ENCODE measurements around the gene SPAG6.
A peak's percentile ranks its signal among the peaks of the same experiment; 100 is the strongest.

The SPAG6 gene

GRCh38 chr10:22460101-22460500, 114.8 kb downstream of the SPAG6 start:
- no peak for DNase-seq (ENCODE audit: low read depth)

- DNase-seq (ENCODE audit: low read depth): no peak
These were observed 115.5 kb downstream of the SPAG6 start for GRCh38 chr10:22460531-22461403.

- DNase-seq (ENCODE audit: low read depth): no peak
These were observed 116.6 kb downstream of the SPAG6 start for GRCh38 chr10:22461891-22462290.

GRCh38 chr10:22463255-22463654, 118.0 kb downstream of the SPAG6 start:
- no peak for DNase-seq (ENCODE audit: low read depth)

DNA sequence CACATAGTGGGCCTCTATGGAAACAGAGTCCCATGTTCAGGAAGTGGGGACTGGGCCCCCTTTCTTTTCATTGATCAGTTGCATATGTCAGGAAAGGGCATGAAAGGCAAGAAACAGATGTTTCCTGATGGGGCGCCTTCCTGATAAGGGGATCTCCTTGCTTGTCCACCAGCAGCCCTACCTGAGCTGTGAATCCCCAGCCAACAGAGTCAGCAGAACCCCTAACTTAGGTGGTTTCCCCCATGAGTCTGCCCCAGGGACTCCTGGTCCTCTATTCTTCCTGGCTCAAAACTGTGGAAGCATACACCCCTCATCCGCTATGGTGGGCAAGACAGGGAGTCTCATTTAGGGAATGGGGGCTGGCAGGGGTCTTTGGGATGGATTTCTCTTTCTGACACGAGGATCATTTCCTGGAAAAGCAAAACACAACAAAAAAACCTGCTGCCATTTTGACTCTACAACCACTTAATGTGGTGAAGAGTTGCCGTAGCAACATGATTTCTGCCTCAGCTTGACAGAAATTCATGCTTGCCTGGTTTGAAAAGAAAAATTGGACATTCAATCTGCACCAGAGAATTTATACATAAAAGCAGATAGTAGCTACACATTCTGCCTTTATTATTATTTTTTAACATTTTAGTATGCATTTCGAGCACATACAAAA, 119.8 kb downstream of the SPAG6 start:
- DNase-seq (ENCODE audit: low read depth): no peak

DNA sequence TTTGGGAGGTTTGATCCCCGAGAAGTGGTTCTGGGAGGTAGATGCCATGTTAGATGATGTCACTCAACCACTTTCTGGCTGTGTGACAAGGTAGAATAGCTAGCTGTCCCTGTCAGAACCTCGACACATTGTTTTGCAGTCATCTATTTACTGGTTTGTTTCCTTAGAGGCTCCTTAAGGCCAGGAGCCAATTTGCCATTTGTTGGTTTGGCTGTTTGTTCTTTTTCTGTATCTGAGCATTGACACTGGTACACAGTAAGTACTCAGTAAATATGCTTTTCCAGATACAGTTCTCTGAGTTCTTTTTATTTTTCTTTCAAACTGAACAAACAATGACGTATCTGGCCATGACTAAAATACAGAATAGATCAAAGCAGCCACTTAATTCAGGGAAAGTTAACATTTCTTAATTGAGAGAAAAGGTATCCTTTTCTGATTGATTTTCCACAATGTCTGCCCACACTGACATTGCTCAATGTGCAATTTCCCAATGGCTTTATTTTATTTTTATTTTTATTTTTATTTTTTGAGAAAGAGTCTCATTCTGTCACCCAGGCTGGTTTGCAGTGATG, 121.6 kb downstream of the SPAG6 start:
- peak; percentile 27 for DNase-seq (ENCODE audit: low read depth)

Measured in fibroblast of gingiva (primary cell).